ENCODE data around the gene MBLAC2. TPM values are rescaled to one million over a fixed set of nuclear protein-coding genes. Genes with fewer than 3 reads are reported as not detected.
A peak's percentile ranks its signal among the peaks of the same experiment; 100 is the strongest.

Gene MBLAC2
- total and polyA plus RNA-seq, 10 donors, result 2.2 to 11.8 (median 6.1) TPM

GRCh38 chr5:90440644-90441043, 33.9 kb downstream of the MBLAC2 start:
- 48 to 75% (median 54%) methylated on average over 2 of the region's 2 CpGs for WGBS, 5 donors
- H3K9me3 ChIP-seq, result no peaks in the 10 kb centered on the region
- H3K4me3 ChIP-seq, result no peak overlapping the region
- no peaks in the 10 kb centered on the region for H3K36me3 ChIP-seq
- H3K27me3 ChIP-seq (replicated peaks in 1 of 7), result peaks cover 0 to 16% (median 0%) of the 10 kb centered on the region in 7 donors
- intact Hi-C loops (cut with DNase I; ENCODE audit: low total_unique reads), result loop anchor here (5.0 kb wide), 1 partner anchor 342 kb away; no protein-coding TSS in a partner anchor
- H3K4me1 ChIP-seq, result peaks cover 0 to 16% (median 2%) of the 10 kb centered on the region in 6 donors
- H3K27ac ChIP-seq, result no peak overlapping the region
- TF ChIP-seq POLR2AphosphoS5 (IDR thresholded peaks at IDR 0.05) (no peak), CTCF (IDR thresholded peaks at IDR 0.05 in 8 of 11, conservative IDR thresholded peaks at IDR 0.05 in 3 of 11) (no peak), POLR2A (IDR thresholded peaks at IDR 0.05) (no peak)
- DNase-seq, result no peak

GRCh38 chr5:90438100-90438499, 36.5 kb downstream of the MBLAC2 start:
- intact Hi-C loops (cut with DNase I; ENCODE audit: low total_unique reads), result no loop called here
- Histone ChIP-seq H3K9me3 (no peaks in the 10 kb centered on the region), H3K27ac (no peak overlapping the region), H3K36me3 (no peaks in the 10 kb centered on the region), H3K4me3 (no peak overlapping the region), H3K4me1 (peaks cover 0 to 16% (median 2%) of the 10 kb centered on the region in 6 donors), H3K27me3 (replicated peaks in 1 of 7) (peaks cover 0 to 16% (median 0%) of the 10 kb centered on the region in 7 donors)
- DNase-seq, result no peak
- 57 to 74% (median 62%) methylated on average over 1 of the region's 1 CpG for WGBS, 5 donors
- no peak for TF ChIP-seq CTCF (IDR thresholded peaks at IDR 0.05 in 8 of 11, conservative IDR thresholded peaks at IDR 0.05 in 3 of 11)
- no peak for TF ChIP-seq POLR2AphosphoS5 (IDR thresholded peaks at IDR 0.05)
- no peak for TF ChIP-seq POLR2A (IDR thresholded peaks at IDR 0.05)

- H3K36me3 ChIP-seq, result no peaks in the 10 kb centered on the region
- TF ChIP-seq CTCF (IDR thresholded peaks at IDR 0.05 in 8 of 11, conservative IDR thresholded peaks at IDR 0.05 in 3 of 11) (no peak), POLR2A (IDR thresholded peaks at IDR 0.05) (no peak), POLR2AphosphoS5 (IDR thresholded peaks at IDR 0.05) (no peak)
- DNase-seq, result no peak
- H3K4me3 ChIP-seq, result no peak overlapping the region
- H3K4me1 ChIP-seq, result peaks cover 0 to 16% (median 2%) of the 10 kb centered on the region in 6 donors
- no peak overlapping the region for H3K27ac ChIP-seq
- no peaks in the 10 kb centered on the region for H3K9me3 ChIP-seq
- intact Hi-C loops (cut with DNase I; ENCODE audit: low total_unique reads), result no loop called here
- peaks cover 0 to 16% (median 0%) of the 10 kb centered on the region in 7 donors for H3K27me3 ChIP-seq (replicated peaks in 1 of 7)
These were observed 36.9 kb downstream of the MBLAC2 start for GRCh38 chr5:90437663-90438062.

GRCh38 chr5:90434116-90434714, 40.4 kb downstream of the MBLAC2 start:
- 73 to 79% (median 75%) methylated on average over 5 of the region's 5 CpGs for WGBS, 5 donors
- intact Hi-C loops (cut with DNase I; ENCODE audit: low total_unique reads), result no loop called here

More at GRCh38 chr5:90434116-90434714, 40.4 kb downstream of the MBLAC2 start:
- Histone ChIP-seq H3K4me1 (peaks cover 0 to 4% (median 0%) of the 10 kb centered on the region in 6 donors), H3K9me3 (no peaks in the 10 kb centered on the region), H3K4me3 (no peak overlapping the region), H3K27ac (no peak overlapping the region), H3K27me3 (replicated peaks in 1 of 7) (peaks cover 0 to 23% (median 0%) of the 10 kb centered on the region in 7 donors), H3K36me3 (no peaks in the 10 kb centered on the region)
- DNase-seq, result no peak
- TF ChIP-seq POLR2AphosphoS5 (IDR thresholded peaks at IDR 0.05), result no peak
- no peak for TF ChIP-seq POLR2A (IDR thresholded peaks at IDR 0.05)
- peak in 7 of 11 experiments; percentile 19 to 58 (median 39) for TF ChIP-seq CTCF (IDR thresholded peaks at IDR 0.05 in 8 of 11, conservative IDR thresholded peaks at IDR 0.05 in 3 of 11)

Data from spleen (tissue), 11 donors.